GM12878 (cell line): ENCODE measurements around the gene CCL25. TPM values are rescaled to one million over a fixed set of nuclear protein-coding genes. Genes with fewer than 3 reads are reported as not detected.

Experiments
- CHD2 ChIP-seq: IDR thresholded peaks from 2 replicates; pipeline ENCODE4 v1.6.1; 2011; ENCODE audit warnings: low read depth, low read length, improper control_type of control experiment, borderline replicate concordance
- HCFC1 ChIP-seq: fragments of 150-350 bp; IDR thresholded peaks from 2 replicates; pipeline ENCODE4 v1.6.1; 2014; ENCODE audit warnings: low read length
- KLF5 ChIP-seq: fragments of 450-650 bp; IDR thresholded peaks from 2 replicates; pipeline ENCODE4 v1.6.1; 2014; ENCODE audit warnings: mild to moderate bottlenecking; ENCODE audit not compliant: partially characterized antibody
- LARP7 ChIP-seq: fragments of 450-650 bp; IDR thresholded peaks from 2 replicates; pipeline ENCODE4 v1.6.1; 2017; ENCODE audit warnings: mild to moderate bottlenecking
- MTA2 ChIP-seq: fragments of 450-650 bp; IDR thresholded peaks from 2 replicates; pipeline ENCODE4 v1.6.1; 2016; ENCODE audit warnings: low read depth, mild to moderate bottlenecking, moderate library complexity
- POLR2AphosphoS2 ChIP-seq: IDR thresholded peaks from 2 replicates; pipeline ENCODE4 v1.6.1; 2011; ENCODE audit warnings: low read depth, mild to moderate bottlenecking, low read length, improper control_type of control experiment, moderate library complexity
- PRDM15 ChIP-seq: fragments of 450-650 bp; formaldehyde crosslinking; IDR thresholded peaks from 2 replicates; pipeline ENCODE4 v1.4.0; 2020; ENCODE audit warnings: mild to moderate bottlenecking, moderate library complexity
- SREBF2 ChIP-seq: IDR thresholded peaks from 2 replicates; pipeline ENCODE4 v1.6.1; 2012; ENCODE audit warnings: mild to moderate bottlenecking, low read length
- polyA plus RNA-seq, 11 experiments: library from polyadenylated mRNA; depleted of rRNA in 4 of 11; unstranded in 6 of 11; stranded (reverse) in 5 of 11; fragments of >200 nt; fragmentation: Nextera tagmentation in 4 of 11; fragmentation: Illumina TruSeq in 1 of 11; extraction: Ambion mirVana in 4 of 11; extraction: Trizol in 1 of 11; gene quantifications; 1 replicate in 1 of 11; 2 replicates in 10 of 11; pipeline versions ENCODE4 v1.2.1 to v1.2.3, GENCODE V29; 2011 to 2016; ENCODE audit warnings: inconsistent platforms in 2 of 11, missing spikeins in 2 of 11, low read depth in 1 of 11
- total RNA-seq, 4 experiments: library from RNA; depleted of rRNA in 3 of 4; stranded (reverse); fragments of >200 nt in 3 of 4; fragmentation: Illumina TruSeq in 1 of 4; extraction: Trizol in 1 of 4; gene quantifications; 2 replicates each; pipeline versions ENCODE4 v1.2.1 to v1.2.3, GENCODE V29; 2013 to 2021
- TF ChIP-seq, protein P1 (sequence below): fragments of 150-350 bp; IDR thresholded peaks from 2 replicates; pipeline ENCODE4 v1.6.1; 2016; ENCODE audit warnings: low read depth, low read length
- TF ChIP-seq, protein P2 (sequence below): fragments of 450-650 bp; IDR thresholded peaks from 2 replicates; pipeline ENCODE4 v1.6.1; 2014; ENCODE audit warnings: mild to moderate bottlenecking

Gene CCL25
- total and polyA plus RNA-seq, 10 of the 15 experiments (the other 5 are each of a cell fraction or from before 2014, with no cell fraction given), result 0.53 to 12.0 (median 8.3) TPM

DNA sequence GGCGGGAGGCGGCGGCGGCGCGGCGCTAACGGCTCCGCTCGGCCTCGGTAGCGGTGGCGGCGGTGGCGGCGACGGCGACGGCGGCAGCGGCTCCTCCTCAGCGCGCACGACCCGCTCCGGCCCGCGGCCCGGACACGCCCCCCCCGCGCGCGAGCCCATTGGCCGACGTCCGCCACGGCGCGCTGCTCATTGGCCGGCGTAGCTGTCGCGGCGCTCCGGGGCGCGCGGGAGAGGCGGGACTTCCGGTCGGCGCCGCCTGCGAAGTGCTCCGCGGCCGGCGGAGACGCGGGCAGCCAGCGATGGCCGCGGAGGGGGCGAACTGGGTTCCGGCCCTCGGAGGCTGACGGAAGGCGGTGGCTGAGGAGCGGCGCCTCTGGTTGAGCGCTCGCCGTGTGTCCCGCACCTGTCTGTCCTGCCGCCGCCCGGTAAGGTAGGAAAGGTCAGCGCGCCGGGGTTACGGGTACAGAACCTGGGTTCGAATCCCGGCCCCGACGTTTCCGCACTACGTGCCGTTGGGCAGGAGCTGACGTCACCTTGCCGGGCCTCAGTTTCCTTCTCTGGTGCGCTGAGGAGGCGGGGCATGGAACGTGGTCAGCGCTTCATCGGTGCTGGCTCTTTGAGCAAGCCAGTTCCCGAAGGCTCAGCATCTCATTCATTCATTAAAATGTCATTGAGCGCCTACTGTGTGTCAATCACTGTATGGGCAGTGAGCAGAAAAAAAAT, 46.9 kb upstream of the CCL25 start, which contains the start of gene ELAVL1 (continued):
- TF ChIP-seq, protein P1, sequence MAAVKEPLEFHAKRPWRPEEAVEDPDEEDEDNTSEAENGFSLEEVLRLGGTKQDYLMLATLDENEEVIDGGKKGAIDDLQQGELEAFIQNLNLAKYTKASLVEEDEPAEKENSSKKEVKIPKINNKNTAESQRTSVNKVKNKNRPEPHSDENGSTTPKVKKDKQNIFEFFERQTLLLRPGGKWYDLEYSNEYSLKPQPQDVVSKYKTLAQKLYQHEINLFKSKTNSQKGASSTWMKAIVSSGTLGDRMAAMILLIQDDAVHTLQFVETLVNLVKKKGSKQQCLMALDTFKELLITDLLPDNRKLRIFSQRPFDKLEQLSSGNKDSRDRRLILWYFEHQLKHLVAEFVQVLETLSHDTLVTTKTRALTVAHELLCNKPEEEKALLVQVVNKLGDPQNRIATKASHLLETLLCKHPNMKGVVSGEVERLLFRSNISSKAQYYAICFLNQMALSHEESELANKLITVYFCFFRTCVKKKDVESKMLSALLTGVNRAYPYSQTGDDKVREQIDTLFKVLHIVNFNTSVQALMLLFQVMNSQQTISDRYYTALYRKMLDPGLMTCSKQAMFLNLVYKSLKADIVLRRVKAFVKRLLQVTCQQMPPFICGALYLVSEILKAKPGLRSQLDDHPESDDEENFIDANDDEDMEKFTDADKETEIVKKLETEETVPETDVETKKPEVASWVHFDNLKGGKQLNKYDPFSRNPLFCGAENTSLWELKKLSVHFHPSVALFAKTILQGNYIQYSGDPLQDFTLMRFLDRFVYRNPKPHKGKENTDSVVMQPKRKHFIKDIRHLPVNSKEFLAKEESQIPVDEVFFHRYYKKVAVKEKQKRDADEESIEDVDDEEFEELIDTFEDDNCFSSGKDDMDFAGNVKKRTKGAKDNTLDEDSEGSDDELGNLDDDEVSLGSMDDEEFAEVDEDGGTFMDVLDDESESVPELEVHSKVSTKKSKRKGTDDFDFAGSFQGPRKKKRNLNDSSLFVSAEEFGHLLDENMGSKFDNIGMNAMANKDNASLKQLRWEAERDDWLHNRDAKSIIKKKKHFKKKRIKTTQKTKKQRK, result no peak; the same call in 1 of the 2 replicates
- TF ChIP-seq SREBF2, result no peak
- peak; percentile 68; the same call in 1 of the 2 replicates for TF ChIP-seq POLR2AphosphoS2
- TF ChIP-seq CHD2, result peak; percentile 85
- TF ChIP-seq KLF5, result peak; percentile 78
- TF ChIP-seq HCFC1, result 0 out of 2 replicates have a peak, but pooled peaks have one; percentile 27
- no peak for TF ChIP-seq PRDM15 (CRISPR knock-in tag)
- TF ChIP-seq, protein P2, sequence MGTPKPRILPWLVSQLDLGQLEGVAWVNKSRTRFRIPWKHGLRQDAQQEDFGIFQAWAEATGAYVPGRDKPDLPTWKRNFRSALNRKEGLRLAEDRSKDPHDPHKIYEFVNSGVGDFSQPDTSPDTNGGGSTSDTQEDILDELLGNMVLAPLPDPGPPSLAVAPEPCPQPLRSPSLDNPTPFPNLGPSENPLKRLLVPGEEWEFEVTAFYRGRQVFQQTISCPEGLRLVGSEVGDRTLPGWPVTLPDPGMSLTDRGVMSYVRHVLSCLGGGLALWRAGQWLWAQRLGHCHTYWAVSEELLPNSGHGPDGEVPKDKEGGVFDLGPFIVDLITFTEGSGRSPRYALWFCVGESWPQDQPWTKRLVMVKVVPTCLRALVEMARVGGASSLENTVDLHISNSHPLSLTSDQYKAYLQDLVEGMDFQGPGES, result peak; percentile 81
- TF ChIP-seq LARP7, result peak; percentile 97
- no peak for TF ChIP-seq MTA2
